ENCODE results near the gene SMC5. TPM values are rescaled to one million over a fixed set of nuclear protein-coding genes. Genes with fewer than 3 reads are reported as not detected.
"Not testable (repeated sequence)": the region's sequence is repeated elsewhere in the genome, so short reads cannot be mapped to it uniquely, and the experiment has no call there.

SMC5 gene
- total RNA-seq, 1 experiment from 2014 or later: 42.8 TPM

GRCh38 chr9:70328625-70329024 lies 69.8 kb downstream of the SMC5 start:
- H3K79me2 ChIP-seq (ENCODE audit: low read length); H3K9ac ChIP-seq (ENCODE audit: low read length); H3K9me3 ChIP-seq (ENCODE audit: low read length); H3K9me2 ChIP-seq (replicated peaks; ENCODE audit: insufficient read depth, low read length); H3K27me3 ChIP-seq (ENCODE audit: low read length); H3K4me1 ChIP-seq (ENCODE audit: low read length); H3K4me2 ChIP-seq (ENCODE audit: low read depth, low read length, poor library complexity, severe bottlenecking); H3K4me3 ChIP-seq (ENCODE audit: low read length); H4K20me1 ChIP-seq (ENCODE audit: insufficient read depth, low read depth, low read length); DNase-seq; H3K27ac ChIP-seq (ENCODE audit: low read length); H2AFZ ChIP-seq (ENCODE audit: low read length): not testable (repeated sequence)
- H3K36me3 ChIP-seq (ENCODE audit: insufficient read depth, low read length): peaks cover 54% of the 10 kb centered on the region

- Histone ChIP-seq H3K79me2 (ENCODE audit: low read length) (peaks cover 8% of the 10 kb centered on the region; the same call in 1 of the 2 replicates), H3K4me2 (ENCODE audit: low read depth, low read length, poor library complexity, severe bottlenecking) (no peak overlapping the region), H3K27ac (ENCODE audit: low read length) (no peak overlapping the region), H2AFZ (ENCODE audit: low read length) (no peak overlapping the region), H3K4me1 (ENCODE audit: low read length) (peaks cover 8% of the 10 kb centered on the region), H4K20me1 (ENCODE audit: insufficient read depth, low read depth, low read length) (no peaks in the 10 kb centered on the region), H3K9me2 (replicated peaks; ENCODE audit: insufficient read depth, low read length) (no peaks in the 10 kb centered on the region), H3K27me3 (ENCODE audit: low read length) (no peaks in the 10 kb centered on the region), H3K9ac (ENCODE audit: low read length) (no peak overlapping the region), H3K4me3 (ENCODE audit: low read length) (no peak overlapping the region), H3K9me3 (ENCODE audit: low read length) (no peaks in the 10 kb centered on the region), H3K36me3 (ENCODE audit: insufficient read depth, low read length) (peaks cover 22% of the 10 kb centered on the region; the same call in 1 of the 2 replicates)
- peak; percentile 71 for DNase-seq
These were observed 81.8 kb downstream of the SMC5 start for GRCh38 chr9:70340572-70340971.

- H3K27me3 ChIP-seq (ENCODE audit: low read length): no peaks in the 10 kb centered on the region
- H3K4me2 ChIP-seq (ENCODE audit: low read depth, low read length, poor library complexity, severe bottlenecking): no peak overlapping the region
- no peaks in the 10 kb centered on the region for H4K20me1 ChIP-seq (ENCODE audit: insufficient read depth, low read depth, low read length)
- H3K79me2 ChIP-seq (ENCODE audit: low read length): peaks cover 8% of the 10 kb centered on the region; the same call in 1 of the 2 replicates
- H3K9ac ChIP-seq (ENCODE audit: low read length): no peak overlapping the region
- H3K9me2 ChIP-seq (replicated peaks; ENCODE audit: insufficient read depth, low read length): no peaks in the 10 kb centered on the region
- DNase-seq: no peak
- H3K9me3 ChIP-seq (ENCODE audit: low read length): no peaks in the 10 kb centered on the region
- no peak overlapping the region for H2AFZ ChIP-seq (ENCODE audit: low read length)
- no peak overlapping the region for H3K4me3 ChIP-seq (ENCODE audit: low read length)
- peaks cover 37% of the 10 kb centered on the region for H3K36me3 ChIP-seq (ENCODE audit: insufficient read depth, low read length)
- no peak overlapping the region for H3K27ac ChIP-seq (ENCODE audit: low read length)
- no peaks in the 10 kb centered on the region for H3K4me1 ChIP-seq (ENCODE audit: low read length)
These were observed 88.3 kb downstream of the SMC5 start for GRCh38 chr9:70347046-70347445.

- H3K4me3 ChIP-seq (ENCODE audit: low read length): no peak overlapping the region
- H4K20me1 ChIP-seq (ENCODE audit: insufficient read depth, low read depth, low read length): no peaks in the 10 kb centered on the region
- H3K79me2 ChIP-seq (ENCODE audit: low read length): no peaks in the 10 kb centered on the region
- peaks cover 36% of the 10 kb centered on the region for H3K36me3 ChIP-seq (ENCODE audit: insufficient read depth, low read length)
- H3K4me2 ChIP-seq (ENCODE audit: low read depth, low read length, poor library complexity, severe bottlenecking): no peak overlapping the region
- H3K9me2 ChIP-seq (replicated peaks; ENCODE audit: insufficient read depth, low read length): no peaks in the 10 kb centered on the region
- no peaks in the 10 kb centered on the region for H3K4me1 ChIP-seq (ENCODE audit: low read length)
- H3K9me3 ChIP-seq (ENCODE audit: low read length): no peaks in the 10 kb centered on the region
- H3K9ac ChIP-seq (ENCODE audit: low read length): no peak overlapping the region
- H3K27ac ChIP-seq (ENCODE audit: low read length): no peak overlapping the region
- no peak for DNase-seq
- no peaks in the 10 kb centered on the region for H3K27me3 ChIP-seq (ENCODE audit: low read length)
- no peak overlapping the region for H2AFZ ChIP-seq (ENCODE audit: low read length)
These were observed 93.6 kb downstream of the SMC5 start for GRCh38 chr9:70352356-70352755.

- H2AFZ ChIP-seq (ENCODE audit: low read length): no peak overlapping the region
- H3K36me3 ChIP-seq (ENCODE audit: insufficient read depth, low read length): peaks cover 32% of the 10 kb centered on the region
- DNase-seq: no peak
These were observed 94.0 kb downstream of the SMC5 start for GRCh38 chr9:70352802-70353201.

GRCh38 chr9:70355801-70356200 lies 97.0 kb downstream of the SMC5 start:
- no peak overlapping the region for H3K27ac ChIP-seq (ENCODE audit: low read length)
- no peaks in the 10 kb centered on the region for H4K20me1 ChIP-seq (ENCODE audit: insufficient read depth, low read depth, low read length)
- no peak for DNase-seq
- H3K27me3 ChIP-seq (ENCODE audit: low read length): no peaks in the 10 kb centered on the region
- H3K4me1 ChIP-seq (ENCODE audit: low read length): no peaks in the 10 kb centered on the region
- no peak overlapping the region for H3K9ac ChIP-seq (ENCODE audit: low read length)
- no peaks in the 10 kb centered on the region for H3K79me2 ChIP-seq (ENCODE audit: low read length)
- H3K9me3 ChIP-seq (ENCODE audit: low read length): no peaks in the 10 kb centered on the region
- no peak overlapping the region for H3K4me3 ChIP-seq (ENCODE audit: low read length)
- H3K9me2 ChIP-seq (replicated peaks; ENCODE audit: insufficient read depth, low read length): no peaks in the 10 kb centered on the region
- no peak overlapping the region for H3K4me2 ChIP-seq (ENCODE audit: low read depth, low read length, poor library complexity, severe bottlenecking)
- no peak overlapping the region for H2AFZ ChIP-seq (ENCODE audit: low read length)
- H3K36me3 ChIP-seq (ENCODE audit: insufficient read depth, low read length): peaks cover 19% of the 10 kb centered on the region; the same call in 1 of the 2 replicates

More at GRCh38 chr9:70352802-70353201, 94.0 kb downstream of the SMC5 start:
- Histone ChIP-seq H3K4me3 (ENCODE audit: low read length) (no peak overlapping the region), H3K9ac (ENCODE audit: low read length) (no peak overlapping the region), H3K9me2 (replicated peaks; ENCODE audit: insufficient read depth, low read length) (no peaks in the 10 kb centered on the region), H3K79me2 (ENCODE audit: low read length) (no peaks in the 10 kb centered on the region), H3K9me3 (ENCODE audit: low read length) (no peaks in the 10 kb centered on the region), H3K4me1 (ENCODE audit: low read length) (no peaks in the 10 kb centered on the region), H3K27ac (ENCODE audit: low read length) (no peak overlapping the region), H4K20me1 (ENCODE audit: insufficient read depth, low read depth, low read length) (no peaks in the 10 kb centered on the region), H3K27me3 (ENCODE audit: low read length) (no peaks in the 10 kb centered on the region), H3K4me2 (ENCODE audit: low read depth, low read length, poor library complexity, severe bottlenecking) (no peak overlapping the region)

GRCh38 chr9:70362952-70363351 lies 104.2 kb downstream of the SMC5 start:
- H3K79me2 ChIP-seq (ENCODE audit: low read length): no peaks in the 10 kb centered on the region
- no peak for DNase-seq
- 0 out of 2 replicates have a peak, but pooled peaks cover 4% of the 10 kb centered on the region for H3K36me3 ChIP-seq (ENCODE audit: insufficient read depth, low read length)

GRCh38 chr9:70363760-70364159 lies 105.0 kb downstream of the SMC5 start:
- H3K36me3 ChIP-seq (ENCODE audit: insufficient read depth, low read length): 0 out of 2 replicates have a peak, but pooled peaks cover 4% of the 10 kb centered on the region
- no peak overlapping the region for H3K4me2 ChIP-seq (ENCODE audit: low read depth, low read length, poor library complexity, severe bottlenecking)
- no peak overlapping the region for H3K4me3 ChIP-seq (ENCODE audit: low read length)
- no peaks in the 10 kb centered on the region for H3K9me2 ChIP-seq (replicated peaks; ENCODE audit: insufficient read depth, low read length)
- H3K27ac ChIP-seq (ENCODE audit: low read length): no peak overlapping the region
- H2AFZ ChIP-seq (ENCODE audit: low read length): no peak overlapping the region
- H4K20me1 ChIP-seq (ENCODE audit: insufficient read depth, low read depth, low read length): no peaks in the 10 kb centered on the region
- DNase-seq: no peak
- no peaks in the 10 kb centered on the region for H3K4me1 ChIP-seq (ENCODE audit: low read length)
- no peaks in the 10 kb centered on the region for H3K9me3 ChIP-seq (ENCODE audit: low read length)
- no peak overlapping the region for H3K9ac ChIP-seq (ENCODE audit: low read length)
- H3K79me2 ChIP-seq (ENCODE audit: low read length): no peaks in the 10 kb centered on the region
- no peaks in the 10 kb centered on the region for H3K27me3 ChIP-seq (ENCODE audit: low read length)

More at GRCh38 chr9:70362952-70363351, 104.2 kb downstream of the SMC5 start:
- Histone ChIP-seq H3K4me1 (ENCODE audit: low read length) (no peaks in the 10 kb centered on the region), H2AFZ (ENCODE audit: low read length) (no peak overlapping the region), H3K4me3 (ENCODE audit: low read length) (no peak overlapping the region), H3K9ac (ENCODE audit: low read length) (no peak overlapping the region), H3K27me3 (ENCODE audit: low read length) (no peaks in the 10 kb centered on the region), H3K27ac (ENCODE audit: low read length) (no peak overlapping the region), H3K9me3 (ENCODE audit: low read length) (no peaks in the 10 kb centered on the region), H3K4me2 (ENCODE audit: low read depth, low read length, poor library complexity, severe bottlenecking) (no peak overlapping the region), H4K20me1 (ENCODE audit: insufficient read depth, low read depth, low read length) (no peaks in the 10 kb centered on the region), H3K9me2 (replicated peaks; ENCODE audit: insufficient read depth, low read length) (no peaks in the 10 kb centered on the region)
